ENCODE data around the gene NUP155. TPM values are rescaled to one million over a fixed set of nuclear protein-coding genes. Genes with fewer than 3 reads are reported as not detected.

The NUP155 gene
- total and polyA plus RNA-seq, 9 donors, result 4.7 to 32.5 (median 20.6) TPM

DNA sequence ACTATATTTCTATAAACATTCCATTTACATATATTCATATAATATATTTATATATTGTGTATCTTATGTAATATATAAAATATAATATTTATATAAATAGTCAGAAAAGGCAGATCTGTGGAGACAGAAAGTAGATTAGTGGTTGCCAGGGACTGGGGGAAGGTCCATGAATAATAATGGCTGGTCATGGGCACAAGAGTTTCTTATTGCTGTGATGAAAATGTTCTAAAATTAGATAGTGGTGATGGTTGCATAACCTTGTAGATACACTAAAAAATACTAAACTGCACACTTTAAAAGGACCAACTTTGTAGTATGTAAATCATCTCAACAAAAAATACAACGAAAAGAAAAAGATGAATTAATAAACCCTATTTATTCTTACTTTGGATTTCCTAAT lies 47.3 kb downstream of the NUP155 start:
- TF ChIP-seq POLR2A (IDR thresholded peaks at IDR 0.05) (no peak), EP300 (IDR thresholded peaks at IDR 0.05) (no peak)
- no peak overlapping the region for H3K27ac ChIP-seq
- intact Hi-C loops (cut with DNase I), result no loop called here
- no peak for DNase-seq
- WGBS, 3 donors, result 80 to 89% (median 85%) methylated on average over 1 of the region's 1 CpG
- no peaks in the 10 kb centered on the region for H3K4me1 ChIP-seq (ENCODE audit: insufficient read depth)
- no peak overlapping the region for H3K4me3 ChIP-seq
- H3K9me3 ChIP-seq, result no peaks in the 10 kb centered on the region
- H3K27me3 ChIP-seq, result no peaks in the 10 kb centered on the region
- H3K36me3 ChIP-seq, result no peaks in the 10 kb centered on the region

DNA sequence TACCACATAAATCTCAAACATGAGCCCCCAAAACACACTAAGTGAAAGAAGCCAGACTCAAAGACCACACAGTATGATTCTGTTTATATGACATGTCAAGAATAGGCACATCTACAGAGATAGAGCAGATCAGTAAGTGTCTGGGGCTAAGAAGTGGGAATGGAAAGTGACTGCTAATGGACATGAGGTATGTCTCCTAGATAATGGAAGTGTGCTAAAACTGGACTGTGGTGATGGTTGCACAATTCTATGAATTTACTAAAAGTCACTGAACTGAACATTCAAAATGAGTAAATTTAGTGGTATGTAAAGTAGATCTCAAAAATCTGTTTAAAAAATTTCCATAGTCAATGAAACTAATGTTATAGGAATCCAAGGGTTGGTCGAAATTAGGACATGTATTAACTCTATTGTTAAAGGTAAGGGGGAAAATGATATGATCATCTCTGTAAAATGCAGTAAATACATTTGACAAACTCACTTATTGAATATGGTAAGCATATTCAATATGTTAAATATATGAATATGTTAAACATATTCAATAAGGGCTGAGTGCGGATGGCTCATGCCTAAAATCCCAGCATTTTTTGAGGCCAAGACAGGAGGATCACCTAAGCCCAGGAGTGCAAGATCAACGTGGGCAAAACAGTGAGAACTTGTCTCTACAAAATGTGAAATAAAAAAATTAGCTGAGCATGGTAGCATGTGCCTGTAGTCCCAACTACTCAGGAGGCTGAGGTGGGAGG lies 51.7 kb downstream of the NUP155 start:
- WGBS, 3 donors, result 91 to 94% (median 93%) methylated on average over 3 of the region's 3 CpGs
- intact Hi-C loops (cut with DNase I), result no loop called here
- no peak for DNase-seq
- no peaks in the 10 kb centered on the region for H3K9me3 ChIP-seq
- no peaks in the 10 kb centered on the region for H3K4me1 ChIP-seq (ENCODE audit: insufficient read depth)
- no peak overlapping the region for H3K4me3 ChIP-seq
- no peaks in the 10 kb centered on the region for H3K36me3 ChIP-seq
- no peaks in the 10 kb centered on the region for H3K27me3 ChIP-seq
- TF ChIP-seq CTCF (IDR thresholded peaks at IDR 0.05) (no peak), POLR2A (IDR thresholded peaks at IDR 0.05) (no peak), EP300 (IDR thresholded peaks at IDR 0.05) (no peak)
- no peak overlapping the region for H3K27ac ChIP-seq

DNA sequence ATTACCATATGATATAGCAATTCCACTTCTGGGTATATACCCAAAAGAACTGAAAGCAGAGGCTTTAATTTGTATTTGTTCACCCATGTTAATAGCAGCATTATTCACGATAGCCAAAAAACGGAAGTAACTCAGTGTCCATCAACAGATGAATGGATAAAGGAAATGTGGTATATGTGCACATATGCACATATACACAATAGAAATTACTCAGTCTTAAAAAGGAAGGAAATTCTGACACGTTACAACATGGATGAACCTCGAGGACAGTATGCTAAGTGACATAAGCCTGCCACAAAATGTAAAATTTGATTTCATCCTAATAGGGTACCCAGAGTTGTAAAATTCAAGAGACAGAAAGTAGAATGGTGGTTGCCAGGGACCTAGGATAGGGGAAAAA lies 54.9 kb downstream of the NUP155 start:
- no peaks in the 10 kb centered on the region for H3K9me3 ChIP-seq
- WGBS, 3 donors, result 93 to 97% (median 97%) methylated on average over 4 of the region's 4 CpGs
- DNase-seq, result no peak
- H3K4me3 ChIP-seq, result no peak overlapping the region
- H3K4me1 ChIP-seq (ENCODE audit: insufficient read depth), result no peaks in the 10 kb centered on the region
- intact Hi-C loops (cut with DNase I), result no loop called here
- no peaks in the 10 kb centered on the region for H3K27me3 ChIP-seq
- H3K27ac ChIP-seq, result no peak overlapping the region
- no peak for TF ChIP-seq CTCF (IDR thresholded peaks at IDR 0.05)
- no peak for TF ChIP-seq POLR2A (IDR thresholded peaks at IDR 0.05)
- no peak for TF ChIP-seq EP300 (IDR thresholded peaks at IDR 0.05)
- H3K36me3 ChIP-seq, result no peaks in the 10 kb centered on the region

DNA sequence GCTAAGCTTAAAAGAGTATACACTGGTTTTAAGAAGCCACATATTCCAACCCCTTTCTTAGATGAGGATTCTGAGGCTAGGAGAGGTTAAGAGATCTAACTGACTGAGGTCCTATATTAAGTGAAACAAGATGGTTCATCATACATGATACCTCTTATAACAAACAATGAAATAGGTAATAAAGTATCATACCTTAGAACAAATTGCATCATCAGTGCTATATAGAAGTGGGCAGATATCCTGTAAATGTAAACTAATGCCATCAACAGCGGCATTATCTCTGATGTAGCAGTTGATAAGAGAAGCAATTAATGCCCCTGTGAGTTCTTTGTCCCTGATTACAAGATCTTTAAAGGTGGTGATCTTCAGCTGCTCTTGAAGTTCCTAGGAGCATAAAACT lies 60.5 kb downstream of the NUP155 start:
- 89 to 98% (median 97%) methylated on average over 1 of the region's 1 CpG for WGBS, 3 donors
- Histone ChIP-seq H3K27me3 (no peaks in the 10 kb centered on the region), H3K4me1 (ENCODE audit: insufficient read depth) (no peaks in the 10 kb centered on the region), H3K4me3 (no peak overlapping the region), H3K36me3 (no peaks in the 10 kb centered on the region), H3K9me3 (no peaks in the 10 kb centered on the region), H3K27ac (no peak overlapping the region)
- no peak for DNase-seq
- intact Hi-C loops (cut with DNase I), result no loop called here
- no peak for TF ChIP-seq EP300 (IDR thresholded peaks at IDR 0.05)
- no peak for TF ChIP-seq POLR2A (IDR thresholded peaks at IDR 0.05)
- TF ChIP-seq CTCF (IDR thresholded peaks at IDR 0.05), result no peak

DNA sequence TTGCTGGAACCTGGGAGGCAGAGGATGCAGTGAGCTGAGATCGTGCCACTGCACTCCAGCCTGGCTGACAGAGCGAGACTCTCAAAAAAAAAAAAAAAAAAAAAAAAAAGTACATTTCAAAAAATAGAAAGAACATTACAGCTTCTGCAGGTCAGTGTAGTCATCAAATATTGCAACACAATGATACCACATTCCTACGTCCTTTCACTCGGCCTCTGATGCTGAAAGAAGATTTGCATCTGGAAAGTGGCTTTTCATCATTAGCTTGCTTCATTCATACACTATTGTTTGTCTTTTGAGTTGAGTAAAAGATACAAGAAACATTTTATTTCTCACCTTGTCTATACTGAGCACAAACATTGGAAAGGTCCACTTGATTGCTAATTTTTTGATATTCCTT lies 62.1 kb downstream of the NUP155 start:
- H3K27ac ChIP-seq, result no peak overlapping the region
- WGBS, 3 donors, result 88 to 93% (median 90%) methylated on average over 4 of the region's 4 CpGs
- no peaks in the 10 kb centered on the region for H3K36me3 ChIP-seq
- no peaks in the 10 kb centered on the region for H3K27me3 ChIP-seq
- TF ChIP-seq POLR2A (IDR thresholded peaks at IDR 0.05) (no peak), EP300 (IDR thresholded peaks at IDR 0.05) (no peak), CTCF (IDR thresholded peaks at IDR 0.05) (no peak)
- DNase-seq, result no peak
- no peaks in the 10 kb centered on the region for H3K9me3 ChIP-seq
- intact Hi-C loops (cut with DNase I), result no loop called here
- no peak overlapping the region for H3K4me3 ChIP-seq
- no peaks in the 10 kb centered on the region for H3K4me1 ChIP-seq (ENCODE audit: insufficient read depth)
